ENCODE results near the gene RBM17.
"Not testable (repeated sequence)": the region's sequence is repeated elsewhere in the genome, so short reads cannot be mapped to it uniquely, and the experiment has no call there.

RBM17 gene

DNA sequence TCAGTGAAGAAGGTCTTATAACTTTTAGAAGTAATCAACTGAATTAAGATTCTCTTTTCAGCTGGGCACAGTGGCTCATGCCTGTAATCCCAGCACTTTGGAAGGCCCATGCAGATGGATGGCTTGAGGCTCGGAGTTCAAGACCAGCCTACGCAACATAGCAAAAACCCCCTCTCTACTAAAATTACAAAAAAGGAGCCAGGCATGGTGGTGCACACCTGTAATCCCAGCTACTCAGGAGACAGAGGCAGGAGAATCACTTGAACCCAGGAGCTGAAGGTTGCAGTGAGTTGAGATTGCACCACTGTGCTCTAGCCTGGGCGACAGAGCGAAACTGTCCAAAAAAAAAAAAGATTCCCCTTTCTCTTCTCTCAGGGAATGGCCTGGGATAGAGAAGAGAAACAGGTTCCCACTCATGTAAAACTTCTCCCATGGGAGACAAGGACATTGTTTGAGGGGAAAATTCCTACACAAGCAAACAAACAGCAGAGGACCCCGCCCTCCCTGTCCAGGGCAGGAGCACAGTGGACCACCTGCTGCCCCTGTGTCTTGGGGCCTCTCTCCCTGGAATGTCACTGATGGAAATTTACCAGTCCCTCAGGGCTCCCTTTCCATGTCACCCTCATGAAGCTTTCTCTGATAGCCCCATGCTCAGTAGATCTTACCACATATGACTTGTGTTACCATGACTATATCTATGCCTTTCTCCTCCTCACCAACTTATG is 32.3 kb upstream of the RBM17 start:
- no peak for DNase-seq

DNA sequence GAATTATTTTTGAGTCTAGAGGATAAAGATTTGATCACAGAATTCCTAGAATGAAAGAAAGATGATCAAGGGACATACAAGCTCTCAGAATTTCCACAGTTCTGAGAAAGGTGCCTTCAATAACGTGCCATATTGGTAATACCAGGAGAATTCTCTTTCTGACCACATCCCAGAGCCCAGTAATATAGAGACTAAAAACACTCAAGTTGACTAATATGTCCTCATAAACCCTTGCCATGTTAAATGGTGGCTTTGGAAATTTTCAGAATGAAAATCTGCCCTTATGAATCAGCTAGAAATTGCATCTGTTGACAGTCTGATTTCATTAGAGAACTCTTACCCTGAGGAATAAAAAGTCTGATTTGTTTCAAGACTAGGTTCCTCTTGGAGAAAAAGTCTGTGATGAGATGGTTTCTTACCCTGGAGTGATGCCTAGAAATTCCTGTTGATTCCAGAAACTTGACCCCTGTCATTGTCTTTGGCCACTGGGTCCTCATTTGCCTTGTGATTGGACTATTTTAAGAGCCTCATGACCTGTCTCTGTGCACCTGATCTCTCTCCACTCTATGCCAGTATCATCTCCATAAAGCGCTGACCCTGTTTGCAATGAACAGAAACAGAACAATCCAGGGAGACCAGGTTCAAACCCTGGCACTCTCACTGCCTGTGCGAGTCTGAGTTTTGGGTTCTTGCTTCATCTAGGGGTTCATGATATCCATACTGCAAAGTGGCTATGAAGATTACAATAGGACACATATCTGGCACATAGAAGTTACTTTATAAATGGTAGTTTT is 30.0 kb upstream of the RBM17 start:
- no peak for DNase-seq

DNA sequence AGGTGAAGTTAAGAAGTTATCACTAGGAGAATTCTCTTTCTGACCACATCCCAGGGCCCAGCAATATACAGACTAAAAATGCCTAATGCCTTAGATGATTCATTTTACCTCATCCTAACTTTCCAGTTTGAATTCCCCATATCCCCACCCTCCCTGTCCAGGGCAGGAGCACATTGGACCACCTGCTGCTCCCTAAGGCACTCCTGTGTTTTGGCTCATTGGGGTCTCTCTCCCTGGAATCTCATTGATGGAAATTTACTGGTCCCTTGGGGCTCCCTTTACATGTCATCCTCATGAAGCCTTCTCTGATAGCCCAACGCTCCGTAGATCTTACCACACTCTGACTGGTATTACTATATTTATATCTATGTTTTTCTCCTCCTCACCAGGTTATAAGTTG is 29.3 kb upstream of the RBM17 start:
- DNase-seq = no peak

DNA sequence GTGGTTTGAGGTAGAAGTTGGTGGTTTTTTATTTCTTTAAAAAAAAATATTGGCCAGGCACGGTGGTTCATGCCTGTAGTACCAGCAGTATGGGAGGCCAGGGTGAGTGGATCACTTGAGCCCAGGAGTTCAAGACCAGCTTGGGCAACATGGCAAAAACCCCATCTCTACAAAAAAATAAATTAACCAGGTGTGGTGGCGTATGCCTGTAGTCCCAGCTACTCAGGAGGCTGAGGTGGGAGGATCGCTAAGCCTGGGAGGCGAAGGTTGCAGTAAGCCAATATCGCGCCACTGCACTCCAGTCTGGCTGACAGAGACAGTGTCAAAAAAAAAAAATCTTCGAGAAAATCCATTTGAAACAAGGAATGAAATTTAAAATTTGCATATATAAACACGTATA is 27.8 kb upstream of the RBM17 start:
- no peak for DNase-seq

DNA sequence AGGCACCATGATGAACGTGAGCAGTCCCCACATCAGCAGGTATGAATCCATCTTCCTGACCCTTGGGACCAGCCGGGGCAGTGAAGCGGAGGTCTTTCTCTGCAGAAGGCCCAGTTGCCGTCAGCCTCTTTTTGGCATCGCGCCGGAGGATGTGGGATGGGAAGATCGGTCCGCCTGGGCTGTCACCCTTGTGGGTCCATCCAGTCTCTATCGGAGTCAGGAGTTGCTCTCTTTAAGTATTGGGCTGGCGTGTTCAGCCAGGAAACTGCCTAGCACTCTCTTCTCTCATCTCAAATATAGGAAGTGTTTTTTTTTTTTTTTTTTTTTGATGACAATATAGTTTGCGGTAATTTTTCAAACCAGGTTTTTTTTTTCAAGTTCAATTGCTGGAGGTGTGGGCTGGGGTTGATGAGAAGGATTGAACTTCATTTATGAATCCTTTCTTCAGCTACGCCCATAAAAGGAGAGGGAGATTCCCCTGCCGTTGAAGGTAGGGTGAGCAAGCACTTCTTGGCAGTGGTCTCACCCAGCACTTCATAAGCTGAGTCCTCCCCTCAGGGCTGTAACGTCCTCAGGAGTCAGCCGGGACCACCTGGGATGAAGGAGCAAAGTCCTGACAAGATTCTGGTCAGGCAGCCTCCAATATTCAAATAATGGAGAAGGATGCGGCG is 26.6 kb upstream of the RBM17 start, which contains the start of gene IL2RA:
TSS of gene IL2RA (minus strand) at position 267 of the 671 bp plus-strand sequence. CDS start at position 51, 216 bp downstream.
- DNase-seq = peak; percentile 69

DNA sequence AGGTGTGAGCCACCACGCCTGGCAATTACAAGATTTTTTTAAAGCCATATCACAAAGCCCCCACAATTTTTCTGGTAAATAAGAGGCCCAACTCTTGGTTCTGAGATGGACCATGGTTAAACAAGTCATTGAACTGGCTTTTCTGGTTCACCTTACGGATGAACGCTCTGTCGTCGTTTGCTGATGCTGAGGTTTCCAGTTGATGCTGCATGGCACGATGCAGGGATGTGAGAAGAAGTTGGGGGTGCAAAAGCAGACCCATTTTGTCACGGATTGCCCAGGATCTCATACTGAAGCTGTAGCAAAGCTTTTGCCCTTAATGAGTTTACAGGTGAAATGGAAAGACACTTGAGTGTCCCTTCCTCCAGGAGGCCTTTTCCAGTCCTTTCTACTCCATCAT is 24.7 kb upstream of the RBM17 start:
- DNase-seq = no peak

DNA sequence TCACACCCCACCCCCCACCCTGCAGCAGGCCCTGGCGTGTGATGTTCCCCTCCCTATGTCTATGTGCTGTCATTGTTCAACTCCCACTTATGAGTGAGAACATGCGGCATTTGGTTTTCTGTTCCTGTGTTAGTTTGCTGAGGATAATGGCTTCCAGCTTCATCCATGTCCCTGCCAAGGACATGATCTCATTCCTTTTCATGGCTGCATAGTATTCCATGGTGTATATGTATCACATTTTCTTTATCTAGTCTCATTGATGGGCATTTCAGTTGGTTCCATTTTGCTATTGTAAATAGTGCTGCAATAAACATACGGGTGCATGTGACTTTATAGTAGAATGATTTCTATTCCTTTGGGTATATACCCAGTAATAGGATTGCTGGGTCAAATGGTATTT is 24.1 kb upstream of the RBM17 start:
- not testable (repeated sequence) for DNase-seq

DNA sequence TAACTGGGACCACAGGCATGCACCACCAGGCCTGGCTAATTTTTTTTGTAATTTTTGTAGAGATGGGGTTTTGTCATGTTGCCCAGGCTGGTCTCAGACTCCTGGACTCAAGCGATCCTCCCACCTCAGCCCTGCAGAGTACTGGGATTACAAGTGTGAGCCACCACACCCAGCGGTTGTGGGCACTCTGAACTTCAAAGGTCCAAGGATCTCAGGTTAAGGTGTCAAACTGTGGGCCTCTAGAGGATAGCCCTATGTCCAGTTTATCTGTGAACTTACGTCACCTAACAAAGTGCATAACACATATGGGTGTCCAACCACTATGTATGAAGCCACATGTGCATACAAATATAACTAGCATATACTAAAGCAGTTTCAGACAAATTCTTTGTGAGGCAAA is 23.4 kb upstream of the RBM17 start:
- peak; percentile 1 for DNase-seq

DNA sequence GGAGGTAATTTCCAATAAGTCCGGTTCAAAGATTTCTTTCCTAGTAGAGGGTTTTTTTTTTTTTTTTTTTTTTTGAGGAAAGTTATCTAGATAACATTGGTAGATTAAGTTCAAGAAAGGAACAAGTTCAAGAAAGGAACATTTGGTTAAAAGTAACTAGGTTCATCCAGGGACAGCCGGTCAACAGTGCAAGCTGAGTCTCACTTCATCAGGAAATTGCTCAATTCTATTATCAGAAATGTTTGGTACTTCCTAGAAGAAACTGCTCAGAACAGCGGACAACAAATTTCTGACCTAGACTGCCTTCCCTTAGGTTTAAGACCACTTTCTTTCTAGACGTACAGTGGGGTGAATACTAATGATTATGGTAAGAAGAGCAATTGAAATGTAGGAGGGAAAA is 23.0 kb upstream of the RBM17 start:
- no peak for DNase-seq

DNA sequence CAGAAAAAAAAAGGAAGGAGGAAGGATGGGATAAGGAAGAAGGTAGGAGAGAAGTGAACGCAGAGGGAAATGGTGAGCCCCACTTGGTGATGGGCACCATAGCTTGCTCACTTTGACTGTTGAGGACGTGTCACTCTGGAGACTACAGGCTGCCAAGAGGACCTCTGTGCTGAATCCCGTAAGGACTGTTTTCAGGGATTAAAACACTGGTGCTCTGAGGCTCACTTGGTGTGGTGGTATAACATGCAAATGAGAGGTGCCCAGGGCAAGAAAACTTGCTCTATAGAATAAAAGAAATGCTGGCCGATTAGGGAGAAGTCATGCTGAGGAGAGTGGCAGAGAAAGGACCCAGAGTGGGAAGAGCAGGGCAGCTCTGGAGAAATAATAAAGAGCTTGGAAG is 21.4 kb upstream of the RBM17 start:
- no peak for DNase-seq

DNA sequence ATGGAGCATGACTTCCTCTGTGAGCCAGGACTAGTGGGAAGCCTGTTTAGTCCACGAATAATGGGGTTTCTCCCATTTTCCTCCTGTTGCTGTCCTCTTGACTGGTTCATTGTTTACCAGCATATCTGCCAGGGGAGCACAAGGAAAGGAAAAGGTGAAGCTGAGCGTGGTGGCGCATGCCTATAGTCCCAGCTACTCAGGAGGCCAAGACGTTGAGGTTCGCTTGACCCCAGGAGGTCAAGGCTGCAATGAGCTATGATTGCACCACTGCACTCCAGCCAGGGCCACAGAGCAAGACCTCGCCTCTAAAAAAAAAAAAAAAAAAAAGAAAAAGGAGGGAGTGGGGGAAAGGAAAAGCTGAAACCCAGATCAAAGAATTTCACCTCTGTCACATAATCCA is 20.8 kb upstream of the RBM17 start:
- DNase-seq = no peak

DNA sequence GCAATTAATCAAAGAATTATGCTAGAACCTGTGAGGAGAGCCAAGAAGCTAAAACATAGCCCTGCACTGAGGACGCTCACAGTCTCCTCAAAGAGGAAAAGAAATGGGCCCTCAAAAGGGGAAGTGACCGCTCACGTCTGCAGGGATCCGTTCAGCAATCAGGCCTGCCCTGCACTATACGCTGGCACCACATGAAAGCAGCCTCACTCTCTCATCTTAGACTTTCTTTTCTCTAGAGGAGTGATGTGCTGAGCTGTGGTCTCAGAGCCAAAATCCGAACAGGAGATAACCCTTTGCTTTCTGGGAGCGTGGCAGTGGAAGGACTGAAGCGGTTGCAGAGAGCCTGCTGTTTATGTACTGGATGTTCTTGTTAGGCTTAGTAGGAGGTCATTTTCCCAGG is 20.4 kb upstream of the RBM17 start:
- DNase-seq = no peak

DNA sequence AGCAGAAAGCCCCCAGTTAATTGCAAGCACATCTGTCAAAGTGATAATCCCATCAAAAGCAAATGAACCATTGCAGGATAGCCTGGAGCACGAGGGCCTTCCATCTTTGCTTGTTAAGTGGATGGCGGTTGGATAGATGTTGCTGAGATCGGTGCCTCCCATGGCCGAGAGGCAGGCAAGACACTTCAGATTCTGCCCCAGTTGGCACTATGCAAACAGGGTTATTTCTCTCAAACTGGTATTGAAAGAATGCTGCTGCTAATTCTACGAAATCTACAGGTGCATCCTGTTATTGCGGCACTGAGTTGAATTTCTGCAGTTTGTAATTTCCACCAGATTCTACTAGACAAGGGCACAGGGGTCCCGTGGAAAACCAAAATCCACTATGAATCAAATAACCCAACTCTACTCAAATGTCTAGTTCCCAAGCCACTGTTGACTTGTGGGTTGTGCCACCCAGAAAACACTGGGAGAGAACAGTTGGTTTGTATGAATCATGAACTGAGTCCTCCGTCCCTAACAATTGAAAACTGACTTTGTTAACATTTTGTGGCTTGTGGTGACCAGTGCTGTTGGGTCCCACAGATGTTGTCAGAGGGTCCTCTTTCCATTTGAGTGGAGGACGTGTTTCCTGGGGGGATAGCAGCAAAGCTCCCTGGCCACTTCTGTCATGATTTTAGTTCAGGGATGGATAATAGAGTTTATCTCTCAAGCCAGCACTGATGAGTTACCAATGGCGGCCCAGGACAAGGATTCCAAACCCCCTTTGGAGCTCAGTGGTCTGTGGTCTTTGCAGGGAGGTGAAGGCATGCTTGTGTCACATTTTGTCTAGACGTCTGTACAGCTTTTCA is 19.5 kb upstream of the RBM17 start:
- no peak for DNase-seq

DNA sequence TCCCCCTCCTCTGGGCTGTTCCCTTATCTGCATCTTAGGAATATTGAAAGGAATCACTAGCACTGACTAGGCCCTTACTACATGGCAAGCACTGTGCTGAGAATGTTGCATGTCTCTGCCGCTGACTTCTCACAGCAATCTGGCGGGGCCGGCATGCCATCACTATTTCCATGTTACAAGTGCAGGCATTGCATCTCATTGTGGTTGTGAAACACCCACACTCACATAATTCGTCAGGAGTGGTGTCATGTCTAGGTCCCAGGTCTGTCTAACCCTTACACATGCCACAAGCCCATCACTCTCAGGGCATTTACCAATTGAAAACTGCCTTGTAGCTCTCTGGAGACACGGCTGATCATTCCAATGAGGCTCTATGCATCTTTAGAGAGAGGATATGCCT is 18.2 kb upstream of the RBM17 start:
- DNase-seq = peak; percentile 79

DNA sequence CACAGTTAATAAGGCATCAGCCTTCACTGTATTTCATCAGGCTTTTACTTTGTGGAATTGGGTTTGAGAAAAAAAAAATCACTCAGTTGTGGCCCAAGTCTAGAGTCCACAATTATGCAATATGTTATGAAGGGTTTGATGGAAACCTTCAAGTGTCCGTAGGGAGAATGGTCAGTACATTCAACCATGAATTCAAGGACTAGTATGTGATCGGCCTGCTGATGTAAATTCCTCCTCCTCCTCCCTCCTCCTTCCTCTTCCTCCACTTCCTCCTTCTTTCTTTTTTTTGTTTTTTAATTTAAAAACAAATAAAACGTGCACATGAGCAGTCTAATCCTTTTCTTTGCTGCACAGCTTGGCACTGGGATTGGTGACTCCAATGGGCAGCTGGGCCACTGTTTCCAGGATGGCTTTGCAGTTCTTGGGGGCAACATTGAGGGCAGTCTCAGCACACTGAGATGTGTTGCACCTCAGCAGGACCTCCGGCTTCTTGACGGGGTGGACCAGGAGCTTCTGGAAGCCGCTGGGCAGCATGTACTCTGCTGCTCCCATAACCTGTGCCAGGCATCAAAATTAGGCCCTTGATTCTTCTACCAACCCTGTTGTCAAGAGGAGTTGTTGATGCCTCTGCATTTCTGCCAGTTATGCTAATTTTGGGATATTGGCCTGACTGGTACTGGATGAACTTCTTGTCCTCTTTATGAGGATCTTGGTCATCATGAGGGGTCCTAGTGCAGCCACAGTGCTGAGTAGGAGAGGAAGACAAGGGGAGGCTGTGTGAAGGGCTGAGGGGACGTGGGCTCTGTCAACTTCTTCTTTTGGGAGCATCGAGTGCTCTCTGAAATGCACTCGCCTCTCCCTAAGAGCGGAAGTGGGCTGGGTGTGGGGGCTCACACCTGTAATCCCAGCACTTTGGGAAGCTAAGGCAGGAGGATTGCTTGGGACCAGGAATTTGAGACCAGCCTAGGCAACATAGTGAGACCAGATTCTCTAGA is 17.4 kb upstream of the RBM17 start:
- DNase-seq = no peak

DNA sequence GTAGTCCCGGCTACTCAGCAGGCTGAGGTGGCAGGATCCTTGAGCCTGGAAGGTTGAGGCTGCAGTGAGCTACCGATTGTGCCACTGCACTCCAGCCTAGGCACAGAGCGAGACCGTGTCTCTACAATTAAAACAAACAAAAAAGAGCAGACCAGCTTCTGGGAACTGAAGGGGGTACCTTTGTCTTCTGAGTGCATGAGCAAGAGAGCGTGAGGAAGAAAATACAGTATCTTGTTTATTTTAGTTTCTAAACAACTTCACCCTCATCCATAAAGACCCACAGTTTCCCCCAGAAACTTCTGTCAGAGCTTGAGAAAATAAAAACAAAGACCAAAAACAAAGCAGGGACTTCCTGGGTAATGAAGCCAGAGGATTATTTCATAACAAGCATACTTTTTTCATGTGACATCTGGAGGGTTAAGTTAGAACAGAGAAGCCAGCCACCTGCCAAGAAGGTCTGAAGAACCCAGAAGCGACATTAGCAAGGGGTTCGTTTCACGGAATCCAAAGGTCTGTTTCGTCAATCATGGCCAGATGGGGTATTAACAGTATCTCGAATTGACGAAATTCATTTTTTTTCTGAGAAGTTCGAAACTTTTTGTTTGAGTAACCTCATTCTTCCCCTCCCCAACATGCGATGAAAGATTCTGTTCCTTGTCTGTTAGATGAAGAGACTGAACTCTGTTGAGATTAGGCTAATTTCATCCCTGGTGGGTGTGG is 16.5 kb upstream of the RBM17 start:
- peak; percentile 34 for DNase-seq

DNA sequence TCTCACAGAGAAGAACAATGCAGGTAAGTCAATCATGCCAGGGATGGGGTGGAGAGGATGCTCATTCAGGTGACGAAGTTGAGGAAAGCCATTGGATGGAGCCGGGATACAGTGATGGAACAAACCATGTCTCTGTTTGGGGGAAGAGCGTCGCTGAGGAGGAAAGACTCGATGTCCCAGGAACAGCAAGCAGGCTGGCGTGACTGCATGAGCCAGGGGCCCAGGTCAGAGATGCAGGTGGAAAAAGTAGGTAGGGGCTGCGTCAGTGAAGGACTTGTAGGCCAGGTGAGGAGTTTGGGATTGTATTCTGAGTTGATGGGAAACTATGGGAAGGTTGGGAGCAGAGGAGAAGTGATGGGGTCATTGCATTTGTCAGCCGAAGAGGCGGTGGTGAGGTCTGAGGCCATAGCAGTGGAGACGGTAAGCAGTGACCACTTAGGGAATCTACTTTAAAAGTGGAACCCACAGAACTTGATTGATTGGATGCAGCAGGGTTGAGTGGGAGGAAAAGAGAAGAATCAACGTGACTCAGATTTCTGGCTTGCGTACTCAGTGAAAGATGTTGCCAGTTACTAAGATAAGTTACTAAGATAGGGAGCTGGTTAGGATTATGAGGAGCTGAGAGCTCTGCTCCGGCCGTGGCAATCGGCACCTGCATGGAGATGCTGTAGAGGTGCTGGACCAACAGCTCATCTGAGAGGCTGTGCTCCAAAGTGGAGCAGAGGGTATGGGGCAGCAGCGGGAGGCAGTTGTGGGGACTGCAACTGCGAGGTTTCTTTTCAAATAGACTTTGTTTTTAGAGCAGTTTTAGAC is 14.1 kb upstream of the RBM17 start:
- DNase-seq = no peak

DNA sequence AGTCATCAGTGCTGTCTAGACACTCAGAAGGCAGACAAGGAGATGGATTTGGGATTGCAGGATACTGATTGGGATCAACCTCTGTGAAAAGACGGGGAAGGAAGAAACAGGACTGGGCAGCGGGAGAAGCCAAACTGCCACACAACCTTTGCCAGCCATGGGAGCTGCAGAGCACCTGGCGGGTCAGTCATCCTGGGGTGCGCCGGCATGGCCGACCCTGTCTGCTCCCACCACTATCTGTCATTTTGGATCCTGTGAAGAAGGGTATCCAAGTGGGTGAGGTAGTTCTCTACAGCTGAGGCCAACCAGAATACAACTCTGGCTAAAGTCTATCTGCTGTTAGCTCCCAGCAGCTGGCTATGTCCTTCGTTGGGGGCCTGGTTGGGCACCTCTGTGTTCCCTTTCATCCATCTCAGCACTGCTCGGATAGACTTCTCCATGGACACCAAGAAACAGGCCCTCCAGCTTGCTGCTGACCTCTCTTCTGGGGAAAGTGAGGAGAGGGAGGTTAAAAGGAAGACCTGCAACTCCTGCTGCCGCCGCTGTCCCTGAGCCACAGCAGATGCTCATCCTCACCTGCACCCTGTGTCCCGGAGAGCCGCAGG is 11.7 kb upstream of the RBM17 start:
- no peak for DNase-seq

DNA sequence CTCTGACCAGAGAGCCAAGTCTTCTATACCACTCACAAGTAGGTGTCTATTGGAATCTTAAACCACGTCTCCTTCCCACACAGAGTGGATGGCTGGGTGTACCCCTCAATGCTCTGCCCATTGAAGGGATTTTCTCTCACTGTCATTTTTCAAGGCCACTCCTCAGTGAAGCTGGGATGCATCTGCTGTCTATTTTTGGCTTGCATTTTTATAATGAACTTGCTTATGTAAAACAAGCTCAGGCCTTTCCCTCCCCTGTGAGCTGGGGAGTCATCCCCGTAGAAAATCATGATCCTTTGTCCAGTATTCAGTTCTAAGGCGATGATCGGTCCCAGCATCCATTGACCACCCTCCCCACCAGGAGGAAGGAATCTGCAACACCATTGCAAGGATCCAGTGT is 9.8 kb upstream of the RBM17 start:
- no peak for DNase-seq
